Measurements from ENCODE around the gene GNG14.

- TF ChIP-seq CTCF (IDR thresholded peaks at IDR 0.05) = no peak
- TF ChIP-seq POLR2A (IDR thresholded peaks at IDR 0.05) = no peak
These were observed 13.9 kb downstream of the GNG14 start for GRCh38 chr19:12701596-12702282.
